PC-3 (cell line): ENCODE results near the gene DDX5. TPM values are rescaled to one million over a fixed set of nuclear protein-coding genes. Genes with fewer than 3 reads are reported as not detected.

Experiments used
- ATAC-seq: fragments of 200-7000 bp; cut with Tn5 transposase; 2 replicates; pipeline ENCODE4 v1.9.1; 2020; ENCODE audit warnings: mild to moderate bottlenecking, moderate library complexity
- BruUV-seq: library from RNA; stranded (reverse); fragments of 400-500 nt; replicated peaks from 2 replicates; lab custom pipeline; 2021; lab: Mats Ljungman, UMichigan
- CTCF ChIA-PET: fragments of 300-600 bp; sonication (Branson Sonifier 250); formaldehyde crosslinking; loops from one replicate; lab custom pipeline; 2022; ENCODE audit warnings: antibody characterized with exemption; lab: Charles Lee
- POLR2A ChIA-PET: fragments of 300-600 bp; sonication (Branson Sonifier 250); formaldehyde crosslinking; loops from one replicate; lab custom pipeline; 2022; ENCODE audit warnings: antibody characterized with exemption; ENCODE audit not compliant: unreplicated experiment; lab: Charles Lee
- DNase-seq: peaks from one replicate; pipeline ENCODE4 v3.0.0-alpha.2; 2015
- H2AFZ ChIP-seq: fragments of 300-600 bp; sonication (generic); 2 replicates; pipeline ENCODE4 v1.6.0; 2016; ENCODE audit warnings: antibody characterized with exemption, low read length
- H3F3A ChIP-seq: fragments of 300-600 bp; sonication (generic); one replicate; pipeline ENCODE4 v1.6.0; 2017; ENCODE audit warnings: antibody characterized with exemption, low read length, control low read depth, mild to moderate bottlenecking; ENCODE audit not compliant: unreplicated experiment
- H3K27ac ChIP-seq: fragments of 300-600 bp; sonication (generic); 2 replicates; pipeline ENCODE4 v1.5.1; 2016; ENCODE audit warnings: mild to moderate bottlenecking, low read length
- H3K27me3 ChIP-seq: fragments of 300-600 bp; sonication (generic); 2 replicates; pipeline ENCODE4 v1.6.1; 2016; ENCODE audit warnings: low read length, mixed read lengths
- H3K36me3 ChIP-seq: fragments of 300-600 bp; sonication (generic); 2 replicates; pipeline ENCODE4 v1.6.1; 2016; ENCODE audit warnings: low read depth, mixed run types, low read length, mixed read lengths
- H3K4me1 ChIP-seq: fragments of 300-600 bp; sonication (generic); 2 replicates; pipeline ENCODE4 v1.5.1; 2016; ENCODE audit warnings: low read length; ENCODE audit not compliant: insufficient read depth
- H3K4me2 ChIP-seq: fragments of 300-600 bp; sonication (generic); 2 replicates; pipeline ENCODE4 v1.6.0; 2016; ENCODE audit warnings: low read length
- H3K4me3 ChIP-seq: fragments of 300-600 bp; sonication (generic); 2 replicates; pipeline ENCODE4 v1.5.1; 2016; ENCODE audit warnings: mild to moderate bottlenecking, low read length, mixed read lengths
- H3K79me2 ChIP-seq: fragments of 300-600 bp; sonication (generic); 2 replicates; pipeline ENCODE4 v1.6.1; 2017; ENCODE audit warnings: low read length, mixed read lengths
- H3K9ac ChIP-seq: fragments of 300-600 bp; sonication (generic); 2 replicates; pipeline ENCODE4 v1.6.0; 2016; ENCODE audit warnings: mild to moderate bottlenecking, low read length
- H3K9me2 ChIP-seq: fragments of 300-600 bp; sonication (generic); replicated peaks from 2 replicates; pipeline ENCODE4 v1.6.1; 2016; ENCODE audit warnings: mixed run types, low read length, mixed read lengths
- H3K9me3 ChIP-seq: fragments of 300-600 bp; sonication (generic); 2 replicates; pipeline ENCODE4 v1.6.1; 2016; ENCODE audit warnings: low read length, mixed read lengths
- H4K20me1 ChIP-seq: fragments of 300-600 bp; sonication (generic); 2 replicates; pipeline ENCODE4 v1.6.1; 2016; ENCODE audit warnings: low read length, mixed read lengths
- CTCF ChIP-seq: fragments of 300-600 bp; sonication (generic); conservative IDR thresholded peaks from 2 replicates; pipeline ENCODE4 v1.5.1; 2017; ENCODE audit warnings: antibody characterized with exemption, low read depth, mild to moderate bottlenecking, low read length
- EZH2 ChIP-seq: fragments of 300-600 bp; sonication (generic); IDR thresholded peaks from one replicate; pipeline ENCODE4 v1.6.1; 2017; ENCODE audit warnings: antibody characterized with exemption, mild to moderate bottlenecking, low read length; ENCODE audit not compliant: unreplicated experiment
- EZH2phosphoT487 ChIP-seq: fragments of 300-600 bp; sonication (generic); IDR thresholded peaks from 2 replicates; pipeline ENCODE4 v1.6.1; 2018; ENCODE audit warnings: mild to moderate bottlenecking, antibody characterized with exemption, low read length, borderline replicate concordance
- intact Hi-C: fragments of 100-400 bp; cut with micrococcal nuclease; formaldehyde crosslinking; loops from 2 replicates; pipeline ENCODE4 v1.9.0; 2023
- total RNA-seq: library from RNA; depleted of rRNA; stranded (reverse); fragments of >200 nt; gene quantifications from 2 replicates; pipeline ENCODE4 v1.2.3, GENCODE V29; 2014

The DDX5 gene
- total RNA-seq, 1 experiment from 2014 or later = 450 TPM

DNA sequence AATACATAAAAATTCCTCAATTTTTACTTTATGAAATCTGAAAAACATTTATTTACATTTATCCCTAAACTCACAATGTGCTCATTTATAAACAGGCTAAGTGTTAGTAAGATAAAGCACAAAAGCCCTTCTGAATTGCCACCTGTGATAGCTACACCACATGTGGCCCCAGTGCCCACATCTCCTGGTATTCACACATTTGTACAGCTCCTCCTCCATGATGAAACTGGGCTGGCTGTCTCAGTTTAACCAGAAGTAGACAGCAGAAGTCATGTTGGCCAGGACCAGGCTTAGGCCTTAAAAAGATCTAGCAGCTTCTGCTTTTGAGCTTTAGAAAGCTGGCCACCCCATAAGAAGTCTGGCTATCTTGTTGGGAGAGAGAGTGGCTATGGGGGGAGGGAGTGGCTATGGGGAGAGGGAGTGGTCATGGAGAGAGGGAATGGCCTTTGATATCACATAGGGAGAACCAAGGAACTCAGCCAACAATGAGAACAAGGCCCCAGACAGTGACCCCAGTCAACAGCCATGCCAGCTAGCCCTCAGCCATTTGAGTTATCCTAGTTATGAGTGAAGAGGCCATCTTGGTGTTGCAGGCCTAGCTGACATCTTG lies 48.0 kb upstream of the DDX5 start:
- H3K79me2 ChIP-seq = no peaks in the 10 kb centered on the region
- no peak overlapping the region for H3K4me3 ChIP-seq
- no peak overlapping the region for H3K9ac ChIP-seq
- no peaks in the 10 kb centered on the region for H3K4me1 ChIP-seq
- ChIA-PET POLR2A (no interaction called here), CTCF (no interaction called here)
- H3K4me2 ChIP-seq = no peak overlapping the region
- H2AFZ ChIP-seq = no peak overlapping the region
- H3K9me2 ChIP-seq = no peaks in the 10 kb centered on the region
- no peaks in the 10 kb centered on the region for H3K9me3 ChIP-seq
- DNase-seq (no peak), ATAC-seq (no peak)
- H3K27ac ChIP-seq = no peak overlapping the region
- TF ChIP-seq CTCF (no peak), EZH2 (no peak), EZH2phosphoT487 (no peak)
- intact Hi-C loops = no loop called here
- no peaks in the 10 kb centered on the region for H4K20me1 ChIP-seq
- no peaks in the 10 kb centered on the region for H3K27me3 ChIP-seq
- BruUV-seq = no TSS peak
- H3K36me3 ChIP-seq = peaks cover 75% of the 10 kb centered on the region
- H3F3A ChIP-seq = peaks cover 10% of the 10 kb centered on the region

- no peak for TF ChIP-seq EZH2phosphoT487
- Histone ChIP-seq H3K9ac (no peak overlapping the region), H3F3A (peaks cover 4% of the 10 kb centered on the region), H3K27ac (no peak overlapping the region), H3K9me2 (no peaks in the 10 kb centered on the region), H4K20me1 (no peaks in the 10 kb centered on the region), H3K4me2 (no peak overlapping the region), H3K79me2 (no peaks in the 10 kb centered on the region), H3K36me3 (peaks cover 75% of the 10 kb centered on the region), H3K4me3 (no peak overlapping the region), H3K4me1 (no peaks in the 10 kb centered on the region), H3K9me3 (no peaks in the 10 kb centered on the region), H3K27me3 (no peaks in the 10 kb centered on the region), H2AFZ (no peak overlapping the region)
- ATAC-seq = no peak
- intact Hi-C loops = no loop called here
- POLR2A ChIA-PET = no interaction called here
- no TSS peak for BruUV-seq
- no peak for DNase-seq
- CTCF ChIA-PET = no interaction called here
Measured at GRCh38 chr17:64551461-64551860, 45.4 kb upstream of the DDX5 start.

DNA sequence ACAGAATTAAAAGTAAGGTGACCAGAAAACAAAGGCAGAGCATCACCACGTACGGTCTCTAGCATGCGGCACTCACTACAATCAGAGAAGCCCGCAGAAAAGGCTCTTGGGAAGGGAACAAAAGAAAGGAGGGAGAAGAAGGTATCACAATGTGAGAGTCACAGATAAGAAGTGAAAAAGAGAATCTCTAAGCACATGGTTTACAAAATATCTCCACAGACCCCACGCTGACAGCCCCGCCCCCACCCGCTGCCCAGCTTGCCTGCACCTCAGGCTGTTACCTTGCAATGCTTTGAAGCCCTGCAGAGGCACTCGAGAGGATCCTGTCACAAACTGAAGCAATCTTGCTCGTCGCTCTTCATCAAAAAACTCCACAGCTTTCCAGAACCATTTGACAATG lies 41.2 kb upstream of the DDX5 start:
- Histone ChIP-seq H4K20me1 (0 out of 2 replicates have a peak, but pooled peaks cover 4% of the 10 kb centered on the region), H3F3A (peaks cover 4% of the 10 kb centered on the region), H3K79me2 (no peaks in the 10 kb centered on the region), H2AFZ (no peak overlapping the region), H3K9ac (no peak overlapping the region), H3K27ac (no peak overlapping the region), H3K27me3 (no peaks in the 10 kb centered on the region), H3K4me3 (no peak overlapping the region), H3K4me1 (no peaks in the 10 kb centered on the region), H3K9me2 (no peaks in the 10 kb centered on the region), H3K9me3 (no peaks in the 10 kb centered on the region), H3K36me3 (peaks cover 82% of the 10 kb centered on the region), H3K4me2 (no peak overlapping the region)
- CTCF ChIA-PET = interaction anchor here (0.6 kb wide), 1 partner anchor 8 kb away, joined by 3 read pairs; no protein-coding TSS in a partner anchor
- POLR2A ChIA-PET = interaction anchor here (0.6 kb wide), 1 partner anchor 15 kb away, joined by 6 read pairs; no protein-coding TSS in a partner anchor
- ATAC-seq (no peak), DNase-seq (no peak)
- BruUV-seq = no TSS peak
- intact Hi-C loops = loop anchor here (10.0 kb wide), 1 partner anchor 57 kb away; no protein-coding TSS in a partner anchor
- no peak for TF ChIP-seq EZH2phosphoT487
- no peak for TF ChIP-seq EZH2
- no peak for TF ChIP-seq CTCF
